Measurements from ENCODE around the gene PNLIP.
A peak's percentile ranks its signal among the peaks of the same experiment; 100 is the strongest.

The PNLIP gene

GRCh38 chr10:116545756-116546155 is at the start of gene PNLIP:
Gene PNLIP, plus strand, starts transcription at chr10:116545931. Its CDS starts 162 bp downstream, at chr10:116546093.
- no peak for DNase-seq (ENCODE audit: low read depth)

DNA sequence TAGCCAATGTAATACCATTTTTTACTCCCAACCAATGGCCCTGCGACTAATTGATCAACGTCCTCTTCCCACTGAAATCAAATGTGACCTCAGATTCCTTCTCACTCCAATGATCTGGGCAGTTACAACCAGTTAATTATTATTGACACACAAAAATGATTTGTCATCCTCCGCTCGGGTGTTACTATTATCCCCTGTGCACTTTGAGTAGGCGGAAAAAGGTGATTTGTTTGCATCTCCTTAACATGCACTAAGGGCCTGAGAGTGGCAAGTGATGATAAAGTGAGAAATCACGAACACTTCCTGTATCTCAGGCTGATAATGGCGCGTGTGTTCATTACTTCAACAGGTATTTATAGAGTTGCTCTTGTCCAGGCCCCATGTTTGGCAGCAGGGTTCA is 40.9 kb upstream of the PNLIP start:
- DNase-seq (ENCODE audit: low read depth): no peak

GRCh38 chr10:116510565-116510964 is 35.2 kb upstream of the PNLIP start:
- DNase-seq (ENCODE audit: low read depth): no peak

DNA sequence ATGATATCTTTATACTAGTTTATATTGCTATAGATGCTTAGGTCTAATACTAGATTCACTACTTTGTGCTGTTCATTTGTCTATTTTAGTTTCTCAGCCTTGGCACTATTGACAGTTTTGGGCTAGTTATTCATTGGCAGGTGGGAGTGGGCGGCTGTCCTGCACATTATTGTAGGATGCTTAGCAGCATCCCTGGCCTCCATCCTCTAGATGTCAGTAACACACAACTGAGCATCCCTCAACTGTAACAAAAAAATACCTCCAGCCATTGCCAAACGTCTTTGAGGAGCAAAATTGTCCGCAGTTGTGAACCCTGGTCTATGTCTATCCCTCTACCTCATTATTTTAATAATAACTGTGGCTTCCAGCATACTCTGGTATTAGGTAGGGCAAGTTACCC is 34.4 kb upstream of the PNLIP start:
- DNase-seq (ENCODE audit: low read depth): no peak

GRCh38 chr10:116521424-116522290 is 24.1 kb upstream of the PNLIP start:
- DNase-seq (ENCODE audit: low read depth): peak; percentile 8

DNA sequence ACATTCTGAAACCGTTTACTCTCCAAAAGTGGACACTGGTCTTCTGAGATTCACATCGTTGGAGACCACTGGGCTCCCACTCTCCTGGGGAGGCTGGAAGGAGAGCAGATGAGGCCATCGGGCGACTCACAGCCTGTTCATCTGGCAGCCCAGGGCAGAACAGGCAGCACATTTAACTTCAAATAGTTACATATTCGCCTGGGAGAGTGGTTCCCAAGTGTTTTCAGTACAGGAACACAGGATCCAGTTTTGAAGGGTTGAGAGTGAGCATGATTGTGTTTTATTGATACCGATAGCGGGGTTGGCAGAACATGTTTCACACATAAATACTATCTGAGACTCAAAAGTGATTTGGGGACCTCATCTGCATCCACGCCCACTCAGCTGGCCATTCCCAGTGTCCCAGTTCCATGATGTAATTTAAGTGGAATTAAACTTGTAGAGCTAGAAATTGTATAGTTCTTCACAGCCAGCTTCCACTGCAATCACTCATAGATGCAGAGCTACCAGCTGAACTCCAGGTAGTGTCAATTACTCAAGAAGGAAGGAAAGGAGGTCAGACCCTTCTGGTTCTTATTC is 22.8 kb upstream of the PNLIP start:
- no peak for DNase-seq (ENCODE audit: low read depth)

- DNase-seq (ENCODE audit: low read depth): no peak
Measured at GRCh38 chr10:116524736-116525135, 21.0 kb upstream of the PNLIP start.

- no peak for DNase-seq (ENCODE audit: low read depth)
Measured at GRCh38 chr10:116526219-116526618, 19.5 kb upstream of the PNLIP start.

- no peak for DNase-seq (ENCODE audit: low read depth)
Measured at GRCh38 chr10:116536810-116537209, 8.9 kb upstream of the PNLIP start.

DNA sequence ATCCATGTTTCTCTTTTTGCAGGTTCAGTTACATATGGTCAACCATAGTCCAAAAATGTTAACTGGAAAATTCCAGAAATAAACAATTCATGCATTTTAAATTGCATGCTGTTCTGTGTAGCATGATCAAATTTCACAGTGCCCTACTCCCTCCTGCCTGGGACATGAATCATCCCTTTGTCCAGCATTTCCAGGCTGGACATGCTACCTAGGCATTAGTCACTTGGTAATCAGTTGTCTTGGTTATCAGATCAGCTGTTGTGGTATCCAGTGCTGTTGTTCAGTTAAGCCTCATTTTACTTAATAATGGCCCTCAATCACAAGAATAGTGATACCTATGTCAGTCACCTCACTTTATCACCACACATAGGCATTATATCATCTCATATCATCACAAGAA is 7.3 kb upstream of the PNLIP start:
- peak; percentile 42 for DNase-seq (ENCODE audit: low read depth)

DNA sequence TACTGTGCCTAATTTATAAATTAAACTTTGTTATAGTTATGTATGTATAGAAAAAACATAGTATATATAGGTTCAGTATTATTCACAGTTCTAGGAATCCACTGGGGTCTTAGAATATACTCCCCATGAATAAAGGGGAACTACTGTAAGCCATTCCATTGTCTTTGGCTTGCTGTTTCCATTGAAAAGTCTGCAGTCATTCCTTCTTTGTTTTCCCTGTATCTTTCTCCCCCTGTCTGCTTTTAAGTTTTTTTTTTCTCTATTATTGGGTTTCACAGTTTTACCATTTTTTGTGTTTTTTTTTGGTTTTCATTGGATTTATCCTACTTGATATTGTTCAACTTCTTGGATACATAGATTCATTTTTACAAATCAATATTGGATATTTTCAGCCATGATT is 6.7 kb upstream of the PNLIP start:
- DNase-seq (ENCODE audit: low read depth): no peak

GRCh38 chr10:116540814-116541213 is 4.9 kb upstream of the PNLIP start:
- no peak for DNase-seq (ENCODE audit: low read depth)

DNA sequence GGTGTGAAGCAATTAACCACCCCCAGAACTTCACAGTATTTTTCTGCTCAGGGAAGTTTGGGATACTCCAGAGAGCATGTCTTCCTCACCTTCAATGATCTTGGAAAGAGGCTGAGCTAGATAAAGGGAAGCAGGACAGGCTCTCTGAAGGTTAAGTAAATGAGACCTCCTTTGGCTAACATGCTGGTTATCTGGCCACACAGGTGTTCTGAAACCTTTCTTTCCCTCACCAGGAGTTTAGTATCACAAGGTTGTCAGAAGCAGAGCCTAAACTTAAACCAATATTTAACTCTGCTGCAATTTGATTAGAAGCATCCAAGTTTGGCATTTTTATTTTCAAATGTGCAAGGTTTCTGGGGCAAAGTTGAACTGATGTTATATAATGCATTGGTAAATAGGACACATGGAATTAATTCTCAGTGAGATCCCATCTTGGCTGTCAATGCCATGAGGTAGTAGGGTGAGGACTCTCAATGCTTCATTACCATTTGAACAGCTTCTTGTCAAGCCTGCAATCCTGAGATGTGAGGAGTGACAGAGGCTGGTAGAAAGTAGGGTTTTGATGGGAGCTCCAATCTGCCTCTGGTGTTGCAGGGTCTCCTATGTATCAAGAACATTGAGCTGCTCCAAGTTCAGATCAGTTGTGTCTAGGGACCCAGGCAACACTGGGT is 3.6 kb upstream of the PNLIP start:
- DNase-seq (ENCODE audit: low read depth): no peak

- no peak for DNase-seq (ENCODE audit: low read depth)
Measured at GRCh38 chr10:116545122-116545521, 609 bp upstream of the PNLIP start.

- DNase-seq (ENCODE audit: low read depth): no peak
Measured at GRCh38 chr10:116548301-116548700, 2.6 kb downstream of the PNLIP start.

- DNase-seq (ENCODE audit: low read depth): no peak
Measured at GRCh38 chr10:116553378-116553980, 7.7 kb downstream of the PNLIP start.

GRCh38 chr10:116554628-116555027 is 8.9 kb downstream of the PNLIP start:
- DNase-seq (ENCODE audit: low read depth): no peak

GRCh38 chr10:116555880-116556279 is 10.1 kb downstream of the PNLIP start:
- DNase-seq (ENCODE audit: low read depth): no peak

DNA sequence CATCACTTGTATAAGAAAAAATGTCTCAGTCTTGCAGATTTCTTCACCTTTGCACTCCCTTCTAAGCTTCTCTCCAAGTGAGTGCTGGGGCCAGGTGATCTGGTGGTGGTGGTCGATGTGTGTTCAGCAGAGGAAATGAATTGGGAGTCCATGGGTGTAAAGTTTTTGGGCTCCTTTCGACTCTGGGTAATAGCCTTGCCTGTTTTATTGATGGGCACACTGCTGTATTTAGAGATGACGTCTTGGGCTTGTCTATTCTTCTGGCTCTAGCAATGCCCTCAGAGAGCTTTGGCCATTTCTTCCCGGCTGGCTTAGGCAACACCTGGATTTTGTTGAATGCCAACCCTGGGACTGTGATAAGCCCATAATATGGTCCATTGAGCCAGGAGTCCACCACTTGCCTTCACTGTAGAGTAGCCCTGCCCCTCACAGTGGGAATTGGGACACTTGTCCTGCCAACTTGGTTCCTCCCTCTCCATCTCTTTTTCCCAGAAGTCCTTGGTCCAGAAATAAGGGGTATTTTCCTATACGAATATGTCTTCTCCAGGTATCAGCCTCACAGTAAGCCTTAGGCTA is 11.7 kb downstream of the PNLIP start:
- DNase-seq (ENCODE audit: low read depth): no peak

- DNase-seq (ENCODE audit: low read depth): no peak
Measured at GRCh38 chr10:116565534-116565933, 19.8 kb downstream of the PNLIP start.

DNA sequence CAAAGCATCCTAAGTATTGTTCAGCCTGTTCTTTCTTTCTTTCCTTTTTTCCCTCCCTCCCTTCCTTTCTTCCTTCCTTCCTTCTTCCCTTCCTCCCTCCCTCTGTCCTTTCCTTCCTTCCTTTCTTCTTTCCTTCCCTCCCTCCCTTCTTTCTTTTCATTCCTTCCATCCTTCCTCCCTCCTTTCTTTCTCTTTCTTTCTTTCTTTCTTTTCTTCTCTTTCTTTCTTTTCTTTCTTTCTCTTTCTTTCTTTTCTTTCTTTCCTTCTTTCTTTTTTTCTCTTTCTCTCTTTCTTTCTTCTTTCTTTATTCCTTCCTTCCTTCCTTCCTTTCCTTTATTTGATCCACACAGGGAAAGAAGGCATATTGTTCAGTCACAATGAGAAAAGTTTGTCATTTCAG is 21.2 kb downstream of the PNLIP start:
- DNase-seq (ENCODE audit: low read depth): no peak

DNA sequence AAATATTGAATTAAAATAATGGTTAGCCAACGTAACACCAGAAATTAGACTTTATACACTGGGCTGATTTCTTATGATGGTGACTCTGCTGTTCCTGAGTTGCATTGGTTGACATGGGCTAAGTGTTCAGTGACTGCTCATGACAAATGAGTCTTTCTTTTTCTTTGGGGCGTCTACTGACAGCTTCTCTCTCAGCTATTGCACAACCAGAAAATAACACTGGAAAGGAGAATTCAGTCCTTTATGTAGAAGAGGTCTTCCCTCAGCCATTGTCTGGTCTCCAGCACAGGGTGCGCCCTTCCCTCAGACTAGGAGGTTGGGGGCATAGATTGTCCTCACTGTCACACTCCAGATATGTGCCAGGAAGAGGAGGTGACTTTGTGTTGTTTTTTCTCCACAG is 21.6 kb downstream of the PNLIP start:
- DNase-seq (ENCODE audit: low read depth): no peak

All from non-pigmented ciliary epithelial cell (primary cell).